GM21717 (cell line): ENCODE results near the gene POP4.

Source experiments
- ATAC-seq: cut with Tn5 transposase; IDR thresholded peaks from one replicate; pipeline ENCODE4 v1.9.1; 2021; ENCODE audit warnings: mild to moderate bottlenecking, moderate library complexity; ENCODE audit not compliant: unreplicated experiment

Gene POP4

DNA sequence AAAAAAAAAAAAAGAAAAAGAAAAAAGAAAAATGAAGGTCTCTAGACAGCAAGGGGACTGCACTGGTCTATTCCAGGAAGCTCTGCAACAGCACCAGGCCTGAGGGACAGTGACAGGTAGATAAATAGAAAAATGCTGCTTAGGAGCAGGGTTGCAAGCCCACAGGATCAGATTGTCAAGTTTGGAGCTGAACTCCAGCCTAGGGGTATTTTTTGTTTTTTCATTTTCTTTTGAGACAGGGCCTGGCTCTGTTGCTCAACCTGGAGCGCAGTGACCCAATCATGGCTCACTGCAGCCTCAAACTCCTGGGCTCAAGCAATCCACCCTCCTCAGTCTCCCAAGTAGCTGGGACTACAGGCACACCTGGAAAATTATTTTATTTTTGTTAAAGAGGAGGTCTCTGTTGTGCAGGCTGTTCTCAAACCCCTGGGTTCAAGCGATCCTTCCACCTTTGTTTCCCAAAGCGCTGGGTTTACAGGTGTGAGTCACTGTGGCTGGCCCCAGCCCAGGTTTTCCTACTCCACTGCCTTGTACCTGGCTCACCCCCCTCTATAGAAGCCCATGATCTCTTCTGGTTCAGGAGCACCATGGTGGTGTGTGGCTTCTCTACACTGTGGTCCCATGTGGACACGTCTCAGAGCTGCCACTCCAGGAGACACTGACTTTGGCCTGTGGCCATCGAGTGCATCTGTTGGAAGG lies 23.9 kb downstream of the POP4 start:
- no peak for ATAC-seq

DNA sequence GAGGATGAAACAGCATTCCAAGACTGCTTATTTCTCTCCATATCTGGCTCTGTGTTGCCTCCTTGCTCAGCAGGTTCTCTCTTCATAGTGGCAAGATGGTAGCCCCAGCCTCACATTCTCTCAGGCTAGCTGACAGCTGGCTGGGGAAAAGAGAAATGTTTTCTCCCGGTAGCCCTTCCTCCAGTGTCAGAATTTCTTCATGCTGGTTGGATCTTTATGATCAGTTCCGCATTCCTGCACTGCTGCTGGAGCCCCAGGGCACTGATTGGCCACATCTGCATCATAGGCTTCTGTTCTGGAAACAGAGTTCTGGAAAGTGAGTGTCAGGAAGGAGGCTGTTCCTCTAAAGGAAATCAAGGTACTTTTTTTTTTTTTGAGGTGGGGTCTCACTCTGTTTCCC lies 24.6 kb downstream of the POP4 start:
- ATAC-seq = no peak

DNA sequence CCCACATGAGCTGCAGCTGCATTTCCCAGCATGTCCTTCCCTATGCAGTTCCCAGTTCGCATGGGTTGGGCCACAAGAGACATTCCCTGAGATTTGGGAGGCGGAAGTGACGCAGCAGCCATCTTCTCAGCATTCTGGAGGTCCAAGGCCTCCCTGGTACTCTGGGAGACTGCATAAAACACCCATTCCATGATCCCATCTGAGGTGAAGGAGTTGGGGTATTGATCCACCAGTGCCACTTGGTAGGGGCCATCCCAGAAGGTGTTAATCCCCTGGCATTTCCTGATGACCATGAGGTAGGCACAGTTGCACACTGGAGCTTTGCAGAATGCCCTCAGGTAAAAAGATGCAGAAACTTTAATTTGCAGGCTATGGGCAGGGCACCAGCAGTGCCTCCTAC lies 25.4 kb downstream of the POP4 start:
- ATAC-seq = no peak

DNA sequence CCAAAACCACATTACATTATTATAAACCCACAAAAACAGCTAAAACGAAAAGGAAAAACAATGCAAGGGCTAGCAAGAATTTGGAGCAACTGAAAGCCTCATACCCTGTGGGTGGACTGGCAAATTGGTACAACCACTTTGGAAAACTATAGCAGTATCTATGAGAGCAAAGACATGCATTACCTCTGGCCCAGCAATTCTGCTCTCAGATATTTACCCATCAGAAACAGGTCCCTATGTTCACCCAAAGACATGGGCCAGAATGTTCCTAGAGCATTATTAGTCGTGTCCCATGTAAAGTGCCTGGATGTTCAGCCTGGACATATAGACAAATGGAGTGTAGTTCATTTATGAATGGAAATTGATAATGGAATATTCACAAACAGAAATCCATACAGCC lies 27.9 kb downstream of the POP4 start:
- ATAC-seq = no peak

DNA sequence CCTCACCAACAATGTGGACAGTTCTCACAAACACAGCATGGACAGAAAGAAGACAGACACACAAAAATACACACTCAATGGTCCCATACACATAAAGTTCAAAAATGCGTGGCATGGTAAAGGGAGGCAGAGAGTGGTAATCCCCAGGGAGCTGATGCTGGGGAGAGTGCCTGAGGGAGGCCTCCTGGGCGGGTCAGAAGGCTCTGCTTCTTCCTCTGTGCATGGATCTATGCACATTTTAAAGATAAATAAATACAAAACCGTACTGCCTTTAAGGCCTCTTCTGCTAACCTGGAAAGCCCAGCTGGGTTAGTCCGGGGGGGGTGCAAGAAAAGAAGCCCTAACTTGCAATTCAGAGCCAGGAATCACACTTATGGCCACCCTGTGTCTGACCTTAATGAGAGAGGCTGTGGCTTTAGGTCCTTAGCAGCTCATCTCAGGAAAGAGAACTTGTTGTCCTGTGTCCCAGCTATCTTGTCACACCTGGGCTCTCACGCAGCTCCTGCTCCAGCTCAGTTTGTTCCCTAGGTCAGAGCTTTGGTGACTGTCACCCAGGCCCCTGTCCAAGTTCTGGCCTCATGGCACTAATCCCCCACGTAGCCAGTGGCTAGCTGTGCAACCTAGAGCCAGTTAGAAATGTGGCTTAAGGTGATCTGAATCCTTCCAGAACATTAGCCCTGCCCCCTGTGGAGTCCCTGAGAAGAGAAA lies 28.5 kb downstream of the POP4 start:
- ATAC-seq = no peak

DNA sequence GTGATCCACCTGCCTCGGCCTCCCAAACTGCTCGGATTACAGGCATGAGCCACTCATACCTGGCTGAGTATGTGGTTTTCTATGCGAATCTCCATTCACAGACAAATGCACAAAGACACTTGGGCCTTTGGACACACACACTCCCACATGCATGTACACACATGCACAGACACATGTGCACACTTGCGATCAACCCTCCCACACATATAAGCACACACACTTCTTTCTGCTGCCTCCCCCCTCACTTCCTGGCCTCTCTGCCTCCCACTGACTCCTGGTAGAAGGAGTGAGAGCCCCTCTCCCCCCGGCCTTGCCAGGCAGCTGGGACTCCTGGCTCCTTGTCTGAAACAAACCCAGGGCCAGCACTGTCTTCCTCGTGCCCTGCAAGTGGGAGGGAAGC lies 29.9 kb downstream of the POP4 start:
- no peak for ATAC-seq

DNA sequence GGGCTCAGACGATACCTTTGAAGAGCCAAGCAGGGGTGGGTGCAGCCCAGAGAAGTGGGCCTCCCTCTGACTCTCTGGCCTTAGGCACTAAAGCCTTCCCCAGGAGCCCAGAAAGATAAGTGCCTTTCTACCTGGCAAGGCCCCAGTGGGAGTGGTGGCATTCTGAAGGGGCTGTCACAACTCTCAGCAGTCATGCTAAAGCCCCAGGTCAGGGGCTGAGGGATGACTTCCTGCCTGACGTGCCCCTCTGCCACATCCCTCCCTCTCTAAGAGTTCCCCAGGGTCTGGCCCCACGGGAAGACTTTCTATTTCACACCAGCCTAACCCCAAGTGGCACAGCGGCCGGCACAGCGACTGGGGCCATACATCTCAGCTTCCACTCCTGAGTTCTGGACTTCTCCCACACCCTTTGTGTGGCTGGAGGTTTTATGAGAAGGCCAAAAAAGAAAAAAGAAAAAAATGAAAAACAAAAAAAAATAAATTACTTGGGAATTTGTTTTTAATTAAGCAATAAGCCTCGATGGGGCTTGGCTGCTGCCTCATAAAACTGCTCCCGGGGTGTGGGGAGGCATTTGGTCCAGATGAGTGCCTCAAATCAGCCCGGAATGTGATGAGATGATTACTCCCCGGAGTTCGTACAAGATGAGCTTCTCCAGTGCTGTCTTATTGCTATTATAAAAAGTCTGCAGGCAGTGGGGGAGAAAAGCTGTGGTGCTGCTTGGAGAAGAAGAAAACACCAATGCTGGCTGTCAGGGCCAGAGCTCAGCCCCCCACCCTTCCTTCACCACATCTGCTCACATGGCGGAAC lies 30.7 kb downstream of the POP4 start:
- no peak for ATAC-seq

DNA sequence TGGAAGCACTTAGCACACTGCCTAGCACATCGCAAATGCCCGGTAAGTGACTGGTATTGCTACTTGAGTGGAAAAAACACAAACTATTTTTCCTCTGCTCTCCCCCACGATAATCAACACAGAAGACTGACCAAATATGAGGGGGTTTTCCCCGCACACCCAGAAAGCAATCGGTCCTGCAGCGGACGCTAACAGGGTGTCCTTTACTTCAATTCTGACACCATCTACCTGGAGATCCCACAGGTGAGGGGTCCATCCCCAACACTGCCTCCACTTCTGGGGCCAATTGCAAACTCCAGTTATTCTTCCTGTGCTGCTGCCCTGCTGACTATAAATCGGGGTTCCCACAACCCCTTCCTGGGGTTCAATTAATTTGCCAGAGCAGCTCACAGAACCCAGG lies 33.0 kb downstream of the POP4 start:
- ATAC-seq = no peak

DNA sequence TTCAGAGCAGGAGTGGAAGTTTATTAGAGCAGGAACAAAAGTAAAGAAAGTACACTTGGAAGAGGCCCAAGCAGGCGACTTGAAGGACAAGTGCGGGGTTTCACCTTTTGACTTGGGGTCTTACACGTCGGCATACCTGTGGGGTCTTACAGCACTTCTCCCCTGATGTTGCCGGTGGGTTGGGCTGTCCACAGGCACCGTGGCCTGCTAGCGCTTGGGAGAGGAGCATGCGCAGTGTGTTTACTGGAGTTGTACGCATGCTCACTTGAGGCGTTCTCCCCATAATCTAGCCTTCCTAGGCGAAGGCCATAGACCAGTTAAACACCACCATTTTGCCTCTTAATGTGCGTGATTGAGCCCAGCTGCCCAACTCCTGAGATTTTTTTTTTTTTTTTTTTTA lies 34.1 kb downstream of the POP4 start:
- no peak for ATAC-seq

DNA sequence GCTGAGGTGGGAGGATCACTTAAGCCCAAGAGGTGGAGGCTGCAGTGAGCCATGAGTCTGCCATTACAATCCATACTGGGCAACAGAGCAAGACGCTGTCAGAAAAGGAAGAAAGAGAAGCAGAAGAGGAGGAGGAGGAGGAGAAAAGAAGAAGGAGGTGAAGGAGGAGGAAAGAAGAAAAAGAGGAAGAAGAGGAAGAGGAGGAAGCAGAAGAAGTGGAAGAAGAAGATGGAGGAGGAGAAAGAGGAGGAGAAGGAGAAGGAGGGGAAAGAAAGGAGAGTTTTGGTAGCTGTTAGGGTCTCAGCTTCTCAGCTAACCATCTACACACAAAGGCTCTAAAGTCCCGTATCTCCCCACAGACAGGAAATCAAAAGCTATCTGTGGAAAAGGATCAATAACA lies 35.5 kb downstream of the POP4 start:
- no peak for ATAC-seq

DNA sequence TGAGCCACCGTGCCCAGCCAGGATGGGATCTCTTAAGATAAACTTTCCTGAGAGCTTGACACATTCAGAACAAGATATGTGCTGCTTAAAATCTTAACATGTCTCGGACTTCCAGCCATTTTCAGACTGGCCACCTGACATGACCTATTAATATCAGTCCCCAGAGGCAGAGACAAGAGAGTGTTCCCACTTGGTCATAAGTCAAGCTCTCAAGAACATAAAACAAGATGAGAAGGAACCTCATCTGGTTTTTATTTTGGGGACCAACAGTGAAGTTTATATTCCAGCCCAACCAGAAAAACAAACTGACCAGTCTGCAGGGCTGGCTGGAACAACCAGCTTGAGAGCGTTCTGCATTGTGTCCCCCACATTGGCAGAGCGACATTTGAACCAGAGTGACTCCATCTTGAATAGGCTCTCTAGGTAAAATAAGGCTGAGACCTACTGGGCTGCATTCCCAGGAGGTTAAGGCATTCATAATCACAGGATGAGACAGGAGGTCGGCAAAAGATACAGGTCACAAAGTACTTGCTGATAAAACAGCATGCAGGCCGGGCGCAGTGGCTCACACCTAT lies 37.4 kb downstream of the POP4 start:
- ATAC-seq = no peak

DNA sequence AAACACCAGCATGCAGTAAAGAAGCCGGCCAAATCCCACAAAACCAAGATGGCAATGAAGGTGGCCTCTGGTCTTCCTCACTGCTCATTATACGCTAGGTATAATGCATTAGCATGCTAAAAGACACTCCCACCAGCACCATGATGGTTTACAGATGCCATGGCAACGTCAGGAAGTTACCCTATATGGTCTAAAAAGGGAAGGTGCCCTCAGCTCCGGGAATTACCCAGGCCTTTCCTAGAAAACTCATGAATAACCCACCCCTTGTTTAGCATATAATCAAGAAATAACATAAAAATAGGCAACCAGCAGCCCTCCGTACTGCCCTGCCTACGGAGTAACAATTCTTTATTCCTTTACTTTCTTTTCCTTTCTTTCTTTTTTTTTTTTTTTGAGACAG lies 38.1 kb downstream of the POP4 start:
- ATAC-seq = no peak

DNA sequence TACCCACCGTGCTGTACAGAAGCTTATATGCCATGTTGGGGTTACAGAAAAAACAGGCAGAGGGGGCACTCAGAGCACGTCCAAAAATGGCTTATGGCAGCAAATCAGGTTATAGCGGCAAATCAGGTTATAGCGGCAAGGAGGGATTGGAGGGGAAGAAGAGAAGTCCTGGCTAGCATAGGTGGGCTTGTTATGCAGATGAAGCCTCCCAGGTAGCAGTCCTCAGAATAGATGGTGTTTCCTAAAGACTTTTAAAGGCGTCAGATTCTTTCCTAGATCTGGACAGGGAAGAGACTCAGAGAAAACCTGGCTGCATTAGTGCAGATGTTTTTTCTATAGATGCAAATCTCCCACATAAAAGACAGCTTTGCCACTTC lies 39.4 kb downstream of the POP4 start:
- no peak for ATAC-seq

DNA sequence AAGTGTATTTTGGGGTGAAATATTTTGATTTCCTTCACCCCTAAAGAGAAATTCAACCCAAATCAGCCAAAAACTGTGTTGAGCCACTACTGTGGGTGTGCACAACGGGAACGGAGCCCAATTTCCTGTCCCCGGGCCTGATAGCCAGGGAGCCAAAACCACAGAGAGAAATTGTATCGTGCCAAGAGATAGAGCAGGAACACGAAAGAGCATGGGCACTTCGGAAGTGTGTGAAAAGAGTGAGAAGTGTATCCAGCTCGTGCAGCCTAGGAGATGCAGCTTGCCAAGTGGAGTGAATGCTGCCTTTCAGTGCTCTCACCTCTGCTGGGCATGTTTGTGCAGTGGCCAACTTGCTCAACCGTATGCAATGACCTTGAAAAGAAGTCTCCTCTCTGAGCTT lies 39.8 kb downstream of the POP4 start:
- ATAC-seq = no peak

DNA sequence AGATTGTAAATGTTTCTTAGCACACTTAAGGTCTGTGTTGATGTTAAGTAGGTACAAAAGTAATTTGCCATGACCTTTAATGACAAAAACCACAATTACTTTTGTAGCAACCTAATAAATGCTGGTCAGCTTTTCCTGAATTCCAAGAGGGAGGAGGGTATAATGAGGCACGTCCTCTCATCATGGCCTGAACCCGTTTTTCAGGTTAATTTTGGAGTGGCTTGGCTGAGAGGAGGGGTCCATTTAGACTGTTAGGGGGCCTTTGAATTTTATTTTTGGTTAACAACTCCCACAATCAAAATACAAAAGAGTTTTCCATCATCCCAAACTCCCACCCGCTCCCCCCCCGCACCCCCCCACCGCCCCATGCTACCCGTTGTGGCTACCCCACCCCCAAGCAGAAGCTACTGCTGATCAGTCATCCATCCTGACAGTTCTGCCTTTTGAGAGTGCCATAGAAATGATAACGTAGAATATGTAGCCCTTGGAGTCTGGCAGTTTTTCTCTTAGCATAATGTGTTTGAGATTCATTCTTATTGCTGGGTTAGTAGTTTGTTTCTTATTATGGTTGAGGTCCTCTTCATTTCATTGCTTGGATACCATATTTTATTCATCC lies 44.8 kb downstream of the POP4 start:
- ATAC-seq = no peak

DNA sequence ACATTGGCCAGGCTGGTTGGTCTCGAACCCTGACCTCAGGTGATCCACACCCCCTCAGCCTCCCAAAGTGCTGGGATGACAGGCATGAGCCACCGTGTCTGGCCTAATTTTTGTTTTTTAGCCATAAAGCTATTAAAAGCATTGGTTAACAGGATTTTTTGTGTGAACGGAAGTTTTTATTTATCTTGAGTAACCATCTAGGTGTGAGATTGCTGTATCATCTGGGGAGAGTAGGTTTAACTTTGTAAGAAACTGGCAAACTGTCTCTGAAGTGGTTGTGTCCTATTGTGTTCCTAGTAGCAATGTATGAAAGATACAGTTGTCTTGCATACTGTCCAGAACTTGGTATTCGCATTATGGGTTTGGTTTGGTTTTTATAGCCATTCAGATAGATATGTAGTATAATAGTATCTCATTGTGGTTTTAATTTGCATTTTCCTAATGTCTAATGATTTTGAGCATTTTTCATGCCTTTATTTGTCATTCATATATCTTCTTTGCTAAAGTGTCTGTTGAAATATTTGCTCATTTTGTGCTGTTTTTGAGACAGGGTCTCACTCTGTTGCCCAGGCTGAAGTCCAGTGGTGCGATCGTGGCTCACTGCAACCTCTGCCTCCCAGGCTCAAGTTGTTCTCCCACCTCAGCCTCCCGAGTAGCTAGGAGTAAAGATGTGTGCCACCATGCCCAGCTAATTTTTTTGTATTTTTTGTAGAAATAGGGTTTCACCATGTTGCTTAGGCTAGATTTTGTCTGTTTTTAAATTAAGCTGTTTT lies 45.7 kb downstream of the POP4 start:
- no peak for ATAC-seq

DNA sequence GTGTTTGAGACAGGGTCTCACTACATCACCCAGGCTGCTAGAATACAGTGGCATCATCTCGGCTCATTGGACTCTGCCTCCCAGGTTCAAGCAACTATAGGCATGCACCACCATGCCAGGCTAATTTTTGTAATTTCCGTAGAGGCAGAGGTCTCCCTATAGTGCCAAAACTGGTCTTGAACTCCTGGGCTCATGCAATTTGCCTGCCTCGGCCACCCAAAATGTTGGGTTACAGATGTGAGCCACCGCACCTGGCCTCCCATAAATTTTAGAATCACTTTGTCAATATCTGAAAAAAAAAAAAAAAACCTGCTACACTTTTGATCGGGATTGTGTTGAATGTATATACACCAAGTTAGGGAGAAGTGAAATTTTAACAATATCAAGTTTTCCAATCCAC lies 47.3 kb downstream of the POP4 start:
- no peak for ATAC-seq

DNA sequence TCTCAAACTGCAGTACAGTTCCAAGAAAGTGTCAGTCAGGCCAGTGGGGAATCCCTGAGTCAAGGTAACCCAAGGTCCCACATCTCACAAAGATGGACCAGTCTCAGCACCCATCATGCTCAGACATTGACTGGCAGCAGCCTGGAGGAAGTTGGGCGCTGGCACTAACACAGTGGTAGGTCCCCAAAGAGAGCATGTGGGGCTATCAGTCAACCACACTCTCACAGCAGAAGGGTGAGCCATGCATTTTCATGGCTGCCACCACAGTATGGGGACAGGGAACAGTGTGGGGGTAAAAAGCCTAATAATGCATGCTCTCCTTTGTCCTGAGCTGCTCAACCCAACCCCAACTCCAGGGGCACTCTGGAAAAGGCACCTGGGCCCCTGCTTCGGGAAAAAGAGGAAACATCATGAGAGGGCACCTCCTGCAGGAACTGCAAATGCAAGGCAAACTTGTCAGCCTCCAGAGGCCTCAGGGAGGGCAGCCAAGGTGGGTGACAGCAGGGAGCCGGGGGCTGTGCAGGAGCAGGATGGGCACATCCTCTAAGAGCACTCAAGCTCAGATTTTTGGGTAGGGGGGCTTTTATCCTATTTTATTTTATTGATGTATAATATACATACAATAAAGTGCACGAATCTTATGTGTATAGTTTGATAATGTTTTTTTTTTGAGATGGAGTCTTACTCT lies 49.7 kb downstream of the POP4 start:
- no peak for ATAC-seq

DNA sequence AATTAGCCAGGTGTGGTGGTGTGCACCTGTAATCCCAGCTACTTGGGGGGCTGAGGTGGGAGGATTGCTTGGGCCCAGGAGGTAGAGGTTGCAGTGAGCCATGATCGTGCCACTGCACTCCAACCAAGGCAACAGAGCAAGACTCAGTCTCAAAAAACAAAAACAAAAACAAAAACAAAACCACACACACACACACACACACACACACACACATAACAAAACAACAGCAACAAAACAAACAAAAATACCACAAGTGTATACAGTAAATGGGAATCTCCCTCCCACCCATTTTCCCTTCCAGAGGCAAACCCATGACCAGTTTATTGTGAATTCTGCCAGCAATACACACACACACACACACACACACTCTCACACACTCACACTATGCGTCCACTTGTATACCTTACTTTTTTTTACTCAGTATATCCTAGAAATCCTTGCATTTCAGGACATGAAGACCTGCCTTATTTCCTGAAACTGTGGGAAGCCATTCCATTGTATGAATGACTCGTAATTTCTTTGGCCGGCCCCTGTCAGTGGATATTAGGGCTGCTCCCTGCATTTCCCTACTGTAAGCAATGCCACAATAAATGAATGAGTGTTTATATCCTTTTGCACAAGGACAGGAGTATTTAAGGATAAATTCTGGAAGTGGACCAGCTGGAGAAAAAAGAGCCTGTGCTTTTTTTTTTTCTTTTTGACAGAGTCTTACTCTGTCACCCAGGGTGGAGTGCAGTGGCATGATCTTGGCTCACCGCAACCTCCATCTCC lies 52.3 kb downstream of the POP4 start:
- no peak for ATAC-seq
